Gastroesophageal sphincter (tissue), 4 donors: ENCODE measurements around the gene BTC. TPM values are rescaled to one million over a fixed set of nuclear protein-coding genes. Genes with fewer than 3 reads are reported as not detected.
"Not testable (repeated sequence)": the region's sequence is repeated elsewhere in the genome, so short reads cannot be mapped to it uniquely, and the experiment has no call there.

ENCODE experiments used
- ATAC-seq: fragments of 150-250 bp; one replicate; pipeline ENCODE4 v1.9.1; 2016; ENCODE audit warnings: mild to moderate bottlenecking, moderate library complexity
- H3K27ac ChIP-seq, 4 donors: fragments of 200-600 bp; sonication (generic) in 3 of 4; 1 replicate in 3 of 4; 2 replicates in 1 of 4; pipeline ENCODE4 v1.5.1; 2016 to 2019
- H3K27me3 ChIP-seq: fragments of 200-600 bp; sonication (generic); one replicate; pipeline ENCODE4 v1.5.1; 2019
- H3K36me3 ChIP-seq, 2 donors: fragments of 200-600 bp; sonication (generic); one replicate each; pipeline ENCODE4 v1.5.1; 2019; ENCODE audit warnings: control low read depth in 1 of 2
- H3K4me1 ChIP-seq, 3 donors: fragments of 200-600 bp; sonication (generic); 1 replicate in 2 of 3; 2 replicates in 1 of 3; pipeline ENCODE4 v1.5.1; 2016 to 2019; ENCODE audit warnings: control low read depth in 2 of 3
- H3K4me3 ChIP-seq, 2 donors: fragments of 200-600 bp; sonication (generic); one replicate each; pipeline ENCODE4 v1.5.1; 2019; ENCODE audit warnings: mild to moderate bottlenecking in 1 of 2, moderate library complexity in 1 of 2
- H3K9me3 ChIP-seq, 3 donors: fragments of 200-600 bp; sonication (generic); one replicate each; pipeline ENCODE4 v1.5.1; 2017 to 2019; ENCODE audit warnings: control low read depth in 2 of 3
- CTCF ChIP-seq, 4 experiments: fragments of 200-600 bp in 2 of 4; fragments of 450-650 bp in 2 of 4; sonication (generic) in 1 of 4; IDR thresholded peaks; one replicate each; pipeline ENCODE4 v1.5.1; 2017 to 2019; ENCODE audit warnings: antibody characterized with exemption in 4 of 4, mild to moderate bottlenecking in 2 of 4, moderate library complexity in 2 of 4
- EP300 ChIP-seq: sonication (generic); formaldehyde crosslinking; IDR thresholded peaks from one replicate; pipeline ENCODE4 v1.6.1; 2017; ENCODE audit warnings: antibody characterized with exemption, mild to moderate bottlenecking
- POLR2A ChIP-seq, 2 donors: fragments of 450-650 bp; IDR thresholded peaks; one replicate each; pipeline ENCODE4 v1.6.1; 2017; ENCODE audit warnings: antibody characterized with exemption in 2 of 2, mild to moderate bottlenecking in 2 of 2, moderate library complexity in 1 of 2
- POLR2AphosphoS5 ChIP-seq: sonication (generic); formaldehyde crosslinking; IDR thresholded peaks from one replicate; pipeline ENCODE4 v1.6.1; 2017; ENCODE audit warnings: antibody characterized with exemption
- WGBS, 2 donors: methylation state at CpG; one replicate each; pipeline ENCODE4 v1.1.5; 2018; ENCODE audit warnings: low coverage in 1 of 2; 5-methylcytosine and 5-hydroxymethylcytosine counted together
- total RNA-seq, 4 donors: library from RNA; depleted of rRNA; stranded (reverse); fragments of >200 nt; gene quantifications; one replicate each; pipeline ENCODE4 v1.1.0, GENCODE V29; 2016

The BTC gene
- total RNA-seq, 4 donors from 2014 or later, result 40.1 to 77.3 (median 62.5) TPM

- Histone ChIP-seq H3K27me3 (no peaks in the 10 kb centered on the region), H3K4me1 (no peaks in the 10 kb centered on the region), H3K27ac (no peak overlapping the region), H3K9me3 (no peaks in the 10 kb centered on the region), H3K4me3 (no peak overlapping the region), H3K36me3 (no peaks in the 10 kb centered on the region)
- WGBS, 2 donors, result 80 to 85% methylated on average over 2 of the region's 2 CpGs
- TF ChIP-seq POLR2AphosphoS5 (no peak), CTCF (IDR thresholded peaks at IDR 0.05) (no peak), EP300 (no peak), POLR2A (IDR thresholded peaks at IDR 0.05) (no peak)
- no peak for ATAC-seq
These were observed 28.3 kb upstream of the BTC start for GRCh38 chr4:74822603-74823002.

GRCh38 chr4:74821541-74821940, 27.2 kb upstream of the BTC start:
- TF ChIP-seq POLR2AphosphoS5 (no peak), POLR2A (IDR thresholded peaks at IDR 0.05) (no peak), EP300 (no peak), CTCF (IDR thresholded peaks at IDR 0.05) (no peak)
- Histone ChIP-seq H3K27me3 (no peaks in the 10 kb centered on the region), H3K36me3 (no peaks in the 10 kb centered on the region), H3K4me1 (no peaks in the 10 kb centered on the region), H3K9me3 (no peaks in the 10 kb centered on the region), H3K4me3 (no peak overlapping the region), H3K27ac (no peak overlapping the region)
- ATAC-seq, result no peak

DNA sequence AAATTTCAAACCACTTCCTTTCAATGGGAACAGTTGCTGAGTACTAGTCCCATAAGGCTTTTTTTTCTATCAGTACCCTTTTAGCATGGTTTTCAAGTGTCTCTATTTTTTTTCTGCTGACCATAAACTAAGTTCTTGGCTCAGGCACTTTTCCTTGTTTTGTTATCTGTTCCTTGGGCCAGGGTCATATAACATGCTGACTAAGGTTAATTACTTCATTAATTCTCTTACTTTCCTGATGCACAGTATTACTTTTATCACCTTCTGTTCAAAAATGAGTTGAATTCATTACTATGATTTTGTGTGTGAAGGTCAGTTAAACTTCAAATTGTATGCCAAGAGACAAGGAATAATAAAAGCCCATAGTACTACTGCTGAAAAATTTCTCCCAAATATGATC, 19.7 kb upstream of the BTC start:
- ATAC-seq, result no peak
- Histone ChIP-seq H3K36me3 (no peaks in the 10 kb centered on the region), H3K4me3 (no peak overlapping the region)

DNA sequence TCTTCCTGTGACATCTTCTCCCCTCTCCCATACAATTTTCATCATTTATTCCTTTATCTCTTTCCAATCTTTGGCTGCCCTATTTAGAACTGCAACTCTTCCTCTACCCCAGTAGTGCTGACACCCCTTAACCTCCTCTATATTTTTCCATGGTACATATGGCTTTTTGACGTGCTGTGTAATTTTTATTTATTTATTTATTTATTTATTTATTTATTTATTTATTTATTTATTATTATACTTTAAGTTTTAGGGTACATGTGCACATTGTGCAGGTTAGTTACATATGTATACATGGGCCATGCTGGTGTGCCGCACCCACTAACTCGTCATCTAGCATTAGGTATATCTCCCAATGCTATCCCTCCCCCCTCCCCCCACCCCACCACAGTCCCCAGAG, 17.7 kb upstream of the BTC start:
- H3K4me3 ChIP-seq, H3K36me3 ChIP-seq, H3K27me3 ChIP-seq, H3K4me1 ChIP-seq, H3K27ac ChIP-seq, ATAC-seq, H3K9me3 ChIP-seq: not testable (repeated sequence)
- 50 to 75% methylated on average over 1 of the region's 3 CpGs for WGBS, 2 donors

More for the DNA sequence above, 19.7 kb upstream of the BTC start:
- Histone ChIP-seq H3K4me1 (no peaks in the 10 kb centered on the region), H3K27me3 (no peaks in the 10 kb centered on the region), H3K9me3 (no peaks in the 10 kb centered on the region), H3K27ac (no peak overlapping the region)
- TF ChIP-seq POLR2AphosphoS5 (no peak), POLR2A (IDR thresholded peaks at IDR 0.05) (no peak), EP300 (no peak), CTCF (IDR thresholded peaks at IDR 0.05) (no peak)

GRCh38 chr4:74805601-74806000, 11.3 kb upstream of the BTC start:
- WGBS, 2 donors, result 85% methylated on average over 2 of the region's 2 CpGs; no CpG with 5 or more reads in 1 of the 2 donors
- no peaks in the 10 kb centered on the region for H3K4me1 ChIP-seq
- no peaks in the 10 kb centered on the region for H3K27me3 ChIP-seq
- H3K27ac ChIP-seq, result no peak overlapping the region
- ATAC-seq, result no peak
- H3K9me3 ChIP-seq, result no peaks in the 10 kb centered on the region
- H3K36me3 ChIP-seq, result no peaks in the 10 kb centered on the region
- H3K4me3 ChIP-seq, result no peak overlapping the region
- TF ChIP-seq POLR2AphosphoS5 (no peak), POLR2A (IDR thresholded peaks at IDR 0.05) (no peak), EP300 (no peak), CTCF (IDR thresholded peaks at IDR 0.05) (no peak)

GRCh38 chr4:74800310-74800709, 6.0 kb upstream of the BTC start:
- Histone ChIP-seq H3K9me3 (no peaks in the 10 kb centered on the region), H3K4me1 (no peaks in the 10 kb centered on the region), H3K4me3 (no peak overlapping the region), H3K27ac (no peak overlapping the region), H3K36me3 (no peaks in the 10 kb centered on the region), H3K27me3 (no peaks in the 10 kb centered on the region)
- ATAC-seq, result no peak
- 72 to 79% methylated on average over 3 of the region's 3 CpGs for WGBS, 2 donors
- TF ChIP-seq POLR2A (IDR thresholded peaks at IDR 0.05) (no peak), POLR2AphosphoS5 (no peak), CTCF (IDR thresholded peaks at IDR 0.05) (no peak), EP300 (no peak)
